HG03025 (cell line): ENCODE data around the gene CARMIL3.
"Not testable (repeated sequence)": the region's sequence is repeated elsewhere in the genome, so short reads cannot be mapped to it uniquely, and the experiment has no call there.

Experiments
- ATAC-seq: cut with Tn5 transposase; IDR thresholded peaks from one replicate; pipeline ENCODE4 v1.9.1; 2021; ENCODE audit warnings: mild to moderate bottlenecking, moderate library complexity; ENCODE audit not compliant: unreplicated experiment, low FRiP score

CARMIL3 gene

GRCh38 chr14:24036963-24037657 is 14.7 kb upstream of the CARMIL3 start:
- ATAC-seq: not testable (repeated sequence)

GRCh38 chr14:24037658-24038037 is 14.2 kb upstream of the CARMIL3 start:
- ATAC-seq: no peak

- no peak for ATAC-seq
Measured at GRCh38 chr14:24038686-24039085, 13.1 kb upstream of the CARMIL3 start.

- no peak for ATAC-seq
Measured at GRCh38 chr14:24040692-24041091, 11.1 kb upstream of the CARMIL3 start.

GRCh38 chr14:24042746-24043145 is 9.1 kb upstream of the CARMIL3 start:
- ATAC-seq: no peak

DNA sequence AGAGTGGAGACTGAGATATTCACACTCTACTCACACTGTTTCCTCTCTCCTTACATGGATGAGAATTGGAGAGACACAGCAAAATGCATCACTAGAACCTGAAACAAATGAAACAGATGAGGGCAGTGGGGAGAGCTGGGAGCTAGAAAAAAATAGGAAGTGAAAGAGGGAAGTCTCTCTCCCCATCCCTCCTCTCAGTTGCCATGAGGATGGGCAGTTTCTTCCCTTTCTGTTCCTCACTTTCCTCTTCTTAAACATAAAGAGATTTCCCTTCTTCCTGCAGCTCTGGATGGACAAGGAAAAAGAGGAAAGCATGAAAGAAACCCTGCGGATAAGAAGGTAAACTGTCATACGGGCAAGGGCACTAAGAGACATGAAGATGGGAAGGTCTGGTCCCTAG is 2.8 kb upstream of the CARMIL3 start:
- not testable (repeated sequence) for ATAC-seq

DNA sequence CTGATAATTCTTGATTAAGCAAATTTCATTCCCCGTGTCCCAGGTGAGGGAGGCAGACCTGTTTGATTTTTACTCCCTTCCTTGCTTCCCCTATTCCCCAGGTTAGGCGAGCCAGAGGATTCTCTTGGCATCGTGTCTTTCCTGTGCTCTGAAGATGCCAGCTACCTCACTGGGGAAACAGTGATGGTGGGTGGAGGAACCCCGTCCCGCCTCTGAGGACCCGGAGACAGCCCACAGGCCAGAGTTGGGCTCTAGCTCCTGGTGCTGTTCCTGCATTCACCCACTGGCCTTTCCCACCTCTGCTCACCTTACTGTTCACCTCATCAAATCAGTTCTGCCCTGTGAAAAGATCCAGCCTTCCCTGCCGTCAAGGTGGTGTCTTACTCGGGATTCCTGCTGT is 1.1 kb upstream of the CARMIL3 start:
- not testable (repeated sequence) for ATAC-seq

DNA sequence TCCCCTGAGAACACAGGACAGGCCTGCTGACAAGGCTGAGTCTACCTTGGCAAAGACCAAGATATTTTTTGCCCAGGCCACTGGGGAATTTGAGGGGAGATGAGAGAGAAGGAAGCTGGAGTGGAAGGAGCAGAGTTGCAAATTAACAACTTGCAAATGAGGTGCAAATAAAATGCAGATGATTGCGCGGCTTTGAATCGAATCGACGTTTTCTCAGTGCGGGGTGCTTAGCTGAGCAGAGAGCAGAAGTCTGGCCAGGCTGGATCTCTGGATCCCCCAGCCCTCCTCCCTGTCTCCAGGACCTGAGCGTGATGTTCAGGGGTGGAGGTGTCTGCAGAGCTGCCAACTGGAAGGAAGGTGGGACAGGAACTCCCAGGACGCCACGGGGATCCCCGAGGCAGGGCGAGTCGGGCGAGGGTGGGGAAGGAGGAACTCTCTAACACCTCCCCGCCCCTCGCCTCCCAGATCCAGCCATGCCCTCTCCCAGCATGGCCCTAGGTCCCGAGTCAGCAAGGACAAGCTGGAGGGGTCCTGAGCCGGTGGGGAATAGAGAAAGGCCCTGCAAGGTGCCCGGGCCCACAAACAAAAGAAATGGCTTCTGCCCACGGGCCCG is 527 bp upstream of the CARMIL3 start:
- no peak for ATAC-seq

DNA sequence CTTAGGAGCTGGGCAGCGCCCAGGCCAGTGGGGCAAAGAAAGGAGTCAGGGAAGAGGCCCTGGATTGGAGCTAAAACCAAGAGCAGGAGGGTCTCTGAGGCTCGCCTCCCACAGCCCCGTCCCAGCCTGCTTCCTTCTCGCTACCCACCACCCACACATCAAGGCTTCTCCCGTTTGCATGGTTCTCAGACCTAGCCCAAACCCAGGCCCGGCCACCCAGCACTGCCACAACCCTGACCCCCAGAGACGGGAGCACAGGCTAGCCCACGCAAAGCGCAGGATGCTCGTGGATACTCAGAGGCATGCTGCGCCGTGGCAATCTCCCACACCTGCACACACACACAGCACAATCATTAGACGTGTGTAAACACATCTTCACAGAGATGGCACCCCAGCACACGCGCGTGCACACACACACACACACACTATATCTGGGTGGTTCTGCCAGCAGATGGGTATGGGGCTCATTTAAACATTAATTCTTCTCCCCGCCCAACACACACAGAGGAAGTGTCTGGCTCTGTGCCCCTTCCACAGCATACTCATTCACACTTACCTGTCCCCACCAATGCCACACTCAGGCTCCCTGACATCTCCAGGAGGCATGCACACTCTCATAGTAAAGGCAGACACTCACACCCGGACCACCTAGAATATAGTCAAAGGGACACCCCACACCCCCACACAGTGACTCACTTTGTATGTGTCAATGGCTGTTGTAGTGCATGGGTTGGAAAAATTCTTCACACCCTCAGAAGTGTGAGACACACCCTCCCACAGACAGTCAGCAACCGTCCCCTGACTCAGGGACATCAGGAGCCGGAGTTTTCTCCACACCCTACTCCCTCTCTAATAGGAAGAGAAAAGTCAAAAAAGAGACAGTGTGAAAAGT is 1.1 kb downstream of the CARMIL3 start:
- no peak for ATAC-seq

- no peak for ATAC-seq
Measured at GRCh38 chr14:24053548-24054323, 1.9 kb downstream of the CARMIL3 start.

DNA sequence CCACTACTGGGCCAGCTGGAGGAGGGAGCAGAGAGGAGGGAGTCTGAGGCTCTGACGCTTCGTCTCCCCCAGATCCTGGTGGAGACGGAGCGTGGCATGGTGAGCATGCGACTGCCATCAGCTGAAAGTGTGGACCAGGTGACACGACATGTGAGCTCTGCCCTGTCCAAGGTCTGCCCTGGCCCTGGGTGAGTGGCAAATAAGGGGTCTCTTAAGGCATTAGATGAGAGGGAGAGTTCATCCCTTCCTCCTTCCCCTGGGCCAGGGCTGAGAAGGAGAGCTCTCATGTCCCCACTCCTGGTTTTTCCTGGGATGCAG is 2.5 kb downstream of the CARMIL3 start:
- no peak for ATAC-seq

- ATAC-seq: no peak
Measured at GRCh38 chr14:24054646-24055045, 2.8 kb downstream of the CARMIL3 start.

DNA sequence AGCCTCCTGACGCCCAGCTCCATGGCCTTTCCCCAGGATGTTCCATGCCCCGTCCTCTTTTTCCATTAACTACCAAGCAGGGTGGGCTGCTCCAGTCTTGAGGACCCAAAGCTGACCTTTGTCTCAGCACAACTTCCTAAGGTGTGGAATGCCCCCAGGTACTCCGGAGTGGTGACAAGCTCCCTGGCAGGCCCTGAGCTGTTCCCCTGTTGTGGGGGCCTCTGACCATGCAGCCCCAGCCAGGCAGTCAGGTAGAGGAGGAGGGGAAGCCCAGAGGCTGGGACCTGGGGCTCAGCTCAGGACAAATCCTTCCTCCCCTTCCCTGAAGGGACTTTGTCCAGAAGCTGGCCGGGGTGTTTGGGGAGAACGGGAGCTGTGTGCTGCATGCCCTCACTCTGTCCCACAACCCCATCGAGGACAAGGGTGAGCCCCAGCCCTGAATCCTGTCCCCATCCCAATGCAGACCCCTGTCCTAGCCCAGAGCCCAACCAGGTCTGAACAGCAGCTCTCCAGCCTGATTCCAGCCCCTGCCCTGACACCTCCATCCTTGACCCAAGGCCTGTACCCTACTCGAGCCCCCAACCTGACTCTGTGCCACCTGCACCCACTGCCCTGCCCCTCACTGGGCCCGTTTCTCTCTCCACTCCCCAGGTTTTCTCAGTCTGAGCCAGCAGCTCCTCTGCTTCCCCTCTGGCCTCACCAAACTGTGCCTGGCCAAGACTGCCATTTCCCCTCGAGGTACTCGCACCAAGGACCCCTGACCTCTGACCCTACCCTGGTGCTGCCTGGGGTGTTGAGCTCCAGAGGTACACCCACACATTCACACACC is 4.4 kb downstream of the CARMIL3 start:
- no peak for ATAC-seq

- no peak for ATAC-seq
Measured at GRCh38 chr14:24056800-24057184, 5.0 kb downstream of the CARMIL3 start.

GRCh38 chr14:24057271-24057670 is 5.5 kb downstream of the CARMIL3 start:
- ATAC-seq: no peak

GRCh38 chr14:24057867-24058259 is 6.1 kb downstream of the CARMIL3 start:
- ATAC-seq: no peak

DNA sequence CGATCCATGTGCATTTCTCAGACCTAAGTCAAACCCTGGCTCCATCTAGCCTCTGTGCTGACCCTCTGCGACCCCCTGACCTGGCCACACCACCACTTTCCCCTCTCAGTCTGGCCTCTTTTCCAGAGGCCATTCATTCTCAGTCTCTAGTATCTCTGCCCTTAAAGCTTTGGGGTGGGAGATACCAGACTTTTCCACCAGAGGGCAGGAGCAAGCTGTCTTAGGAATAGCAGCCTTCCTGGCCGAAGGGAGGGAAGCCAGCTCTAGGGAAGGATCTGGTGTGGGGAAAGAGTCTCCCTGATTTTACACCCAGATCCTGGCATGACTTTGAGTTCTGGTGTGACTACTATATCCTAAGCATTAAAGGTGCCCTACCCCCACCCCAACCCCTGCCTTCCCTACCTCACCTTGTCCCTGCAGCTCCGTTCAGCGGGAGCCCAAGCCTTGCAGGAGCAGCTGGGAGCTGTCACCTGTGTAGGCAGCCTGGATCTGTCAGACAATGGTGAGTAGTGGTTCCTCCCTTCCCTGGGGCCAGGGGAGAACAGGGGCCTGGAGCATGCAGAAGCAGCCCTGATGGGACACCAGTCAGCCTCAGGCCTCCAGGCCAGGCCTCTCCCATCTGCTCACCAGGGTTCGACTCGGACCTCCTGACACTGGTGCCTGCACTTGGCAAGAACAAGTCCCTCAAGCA is 6.6 kb downstream of the CARMIL3 start:
- no peak for ATAC-seq

DNA sequence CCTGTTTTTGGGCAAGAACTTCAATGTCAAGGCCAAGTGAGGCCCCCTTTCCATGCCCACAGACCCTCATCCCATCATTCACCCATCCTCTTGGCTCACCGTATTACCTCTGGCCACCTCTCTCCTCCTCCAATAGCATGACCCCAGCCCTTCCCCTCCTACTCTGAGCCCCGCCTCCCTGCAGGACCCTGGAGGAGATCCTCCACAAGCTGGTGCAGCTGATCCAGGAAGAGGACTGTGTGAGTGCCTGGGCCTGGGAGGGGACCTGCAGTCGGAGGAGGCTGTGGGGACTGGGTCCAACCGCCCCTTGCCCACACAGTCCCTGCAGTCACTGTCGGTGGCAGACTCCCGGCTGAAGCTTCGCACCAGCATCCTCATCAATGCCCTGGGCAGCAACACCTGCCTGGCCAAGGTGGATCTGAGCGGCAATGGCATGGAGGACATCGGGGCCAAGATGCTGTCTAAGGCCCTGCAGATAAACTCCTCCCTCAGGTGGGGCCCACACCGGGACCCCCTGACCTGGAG is 7.2 kb downstream of the CARMIL3 start:
- ATAC-seq: no peak

- ATAC-seq: no peak
Measured at GRCh38 chr14:24059841-24060388, 8.1 kb downstream of the CARMIL3 start.
